AG04450 (cell line): ENCODE data around the gene NPFFR1. TPM values are rescaled to one million over a fixed set of nuclear protein-coding genes. Genes with fewer than 3 reads are reported as not detected.
"Not testable (repeated sequence)": the region's sequence is repeated elsewhere in the genome, so short reads cannot be mapped to it uniquely, and the experiment has no call there.

Source experiments
- CTCF ChIA-PET: fragments of 300-600, 350-600 bp; formaldehyde crosslinking; extraction: SDS; loops from one replicate; lab custom pipeline; 2022; ENCODE audit warnings: antibody characterized with exemption, inconsistent platforms; lab: Charles Lee
- POLR2A ChIA-PET: fragments of 350-600 bp; formaldehyde crosslinking; extraction: SDS; loops from one replicate; lab custom pipeline; 2021; ENCODE audit warnings: antibody characterized with exemption, inconsistent platforms; lab: Yijun Ruan, JAX
- DNase-seq: peaks from one replicate; pipeline ENCODE4 v3.0.0-alpha.2; 2011; ENCODE audit warnings: low read depth, low spot score
- H3K27ac ChIP-seq: one replicate; pipeline ENCODE4 v1.5.1; 2012; ENCODE audit warnings: low read depth, low read length, control low read depth
- H3K27me3 ChIP-seq: one replicate; pipeline ENCODE4 v1.6.0; 2012; ENCODE audit warnings: low read length; ENCODE audit not compliant: control insufficient read depth, insufficient read depth
- H3K4me3 ChIP-seq: 2 replicates; pipeline ENCODE4 v1.5.1; 2011; ENCODE audit warnings: mild to moderate bottlenecking, low read depth, low read length, control low read depth
- H3K9me3 ChIP-seq: 2 replicates; pipeline ENCODE4 v1.5.1; 2012; ENCODE audit warnings: low read length; ENCODE audit not compliant: control insufficient read depth, insufficient read depth
- polyA plus RNA-seq: library from polyadenylated mRNA; depleted of rRNA; stranded (reverse); fragments of >200 nt; gene quantifications from 2 replicates; pipeline ENCODE4 v1.2.3, GENCODE V29; 2011
- TF ChIP-seq, protein P1 (sequence below): IDR thresholded peaks from 2 replicates; pipeline ENCODE4 v1.5.1; 2011; ENCODE audit warnings: low read depth, low read length, control low read depth, inconsistent platforms

Gene NPFFR1
- polyA plus RNA-seq, 1 experiment: 0.01 TPM

DNA sequence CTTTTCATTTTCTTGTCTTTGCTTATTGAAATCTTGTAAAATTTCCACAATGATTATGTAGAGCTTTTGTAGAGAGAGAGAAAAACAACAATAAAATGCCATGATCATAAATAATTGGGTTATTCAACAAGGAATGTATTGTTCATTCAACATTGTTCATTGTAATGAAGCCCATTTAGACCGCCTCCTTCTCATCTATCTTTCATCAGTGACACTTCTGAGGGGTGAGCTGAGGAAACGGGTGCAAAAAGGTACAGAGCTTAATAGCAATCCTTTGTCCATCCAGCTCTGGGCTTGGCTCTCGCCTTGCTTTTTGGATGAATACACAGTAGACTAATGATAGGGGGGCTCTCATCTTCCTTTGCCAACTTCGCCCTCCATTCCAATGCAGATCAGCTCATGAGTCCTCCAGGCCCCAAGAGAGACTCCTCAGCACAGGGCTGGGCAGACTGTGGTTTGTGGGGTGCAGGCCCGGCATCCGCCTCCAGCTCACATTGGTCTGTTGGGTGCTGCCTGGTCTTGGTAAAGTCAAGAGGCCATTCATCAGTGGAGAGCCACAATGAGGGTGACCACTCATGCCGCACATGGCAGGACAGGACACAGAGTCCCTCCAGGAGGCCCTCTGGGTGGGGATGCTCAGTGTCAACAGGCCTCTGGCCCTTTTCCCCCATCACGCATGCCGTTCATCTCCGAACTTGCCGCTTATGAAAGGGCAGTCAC, 32.7 kb downstream of the NPFFR1 start:
- no peak overlapping the region for H3K4me3 ChIP-seq
- TF ChIP-seq, protein P1, sequence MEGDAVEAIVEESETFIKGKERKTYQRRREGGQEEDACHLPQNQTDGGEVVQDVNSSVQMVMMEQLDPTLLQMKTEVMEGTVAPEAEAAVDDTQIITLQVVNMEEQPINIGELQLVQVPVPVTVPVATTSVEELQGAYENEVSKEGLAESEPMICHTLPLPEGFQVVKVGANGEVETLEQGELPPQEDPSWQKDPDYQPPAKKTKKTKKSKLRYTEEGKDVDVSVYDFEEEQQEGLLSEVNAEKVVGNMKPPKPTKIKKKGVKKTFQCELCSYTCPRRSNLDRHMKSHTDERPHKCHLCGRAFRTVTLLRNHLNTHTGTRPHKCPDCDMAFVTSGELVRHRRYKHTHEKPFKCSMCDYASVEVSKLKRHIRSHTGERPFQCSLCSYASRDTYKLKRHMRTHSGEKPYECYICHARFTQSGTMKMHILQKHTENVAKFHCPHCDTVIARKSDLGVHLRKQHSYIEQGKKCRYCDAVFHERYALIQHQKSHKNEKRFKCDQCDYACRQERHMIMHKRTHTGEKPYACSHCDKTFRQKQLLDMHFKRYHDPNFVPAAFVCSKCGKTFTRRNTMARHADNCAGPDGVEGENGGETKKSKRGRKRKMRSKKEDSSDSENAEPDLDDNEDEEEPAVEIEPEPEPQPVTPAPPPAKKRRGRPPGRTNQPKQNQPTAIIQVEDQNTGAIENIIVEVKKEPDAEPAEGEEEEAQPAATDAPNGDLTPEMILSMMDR: no peak
- no peak overlapping the region for H3K27ac ChIP-seq
- ChIA-PET POLR2A (no interaction called here), CTCF (interaction anchor here (0.9 kb wide), 1 partner anchor 30 kb away, joined by 3 read pairs; no protein-coding TSS in a partner anchor)
- no peak for DNase-seq
- H3K9me3 ChIP-seq: peaks cover 24% of the 10 kb centered on the region
- H3K27me3 ChIP-seq: peaks cover 38% of the 10 kb centered on the region

DNA sequence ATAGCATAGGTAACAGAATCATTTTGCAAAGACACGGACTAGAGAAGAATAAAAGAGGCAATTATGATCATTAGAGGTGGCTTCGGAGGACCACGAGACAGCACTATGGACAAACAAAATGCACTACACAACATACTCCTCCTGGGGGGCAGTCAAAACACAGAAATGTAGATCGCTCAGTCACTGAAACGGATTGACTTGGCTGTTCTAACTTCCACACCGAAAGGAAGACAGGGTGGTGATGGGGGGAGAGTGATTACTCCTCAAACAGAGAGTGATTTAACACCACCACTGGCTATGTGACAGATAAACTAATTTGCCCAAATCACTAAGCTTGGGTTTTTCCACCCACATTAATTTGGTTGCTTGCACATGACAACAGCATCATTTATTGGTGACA, 36.4 kb downstream of the NPFFR1 start:
- ChIA-PET POLR2A (no interaction called here), CTCF (interaction anchor here (1.0 kb wide), 1 partner anchor 26 kb away, joined by 3 read pairs; no protein-coding TSS in a partner anchor)
- H3K27me3 ChIP-seq: peaks cover 45% of the 10 kb centered on the region
- peaks cover 9% of the 10 kb centered on the region for H3K9me3 ChIP-seq
- no peak overlapping the region for H3K27ac ChIP-seq
- no peak overlapping the region for H3K4me3 ChIP-seq
- TF ChIP-seq, protein P1: no peak
- no peak for DNase-seq

DNA sequence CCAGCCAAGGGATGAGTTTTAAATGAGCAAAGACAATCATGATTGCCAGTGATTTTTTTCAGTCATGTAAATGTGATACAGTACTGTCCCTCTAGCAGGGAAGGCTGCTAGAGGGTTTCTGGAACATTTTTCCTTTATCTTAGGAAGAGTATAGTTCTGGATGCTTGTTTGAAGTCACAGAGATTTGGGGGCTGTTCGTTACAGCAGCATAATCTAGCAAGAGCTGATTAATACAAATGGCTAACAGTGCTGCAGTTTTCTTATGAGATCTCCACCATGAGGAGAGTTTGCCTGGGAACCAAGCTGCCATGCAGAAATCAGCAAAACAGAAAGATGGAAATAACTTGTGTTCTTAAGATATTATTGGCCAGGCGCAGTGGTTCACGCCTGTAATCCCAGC, 42.7 kb downstream of the NPFFR1 start:
- no peak overlapping the region for H3K4me3 ChIP-seq
- H3K9me3 ChIP-seq: peaks cover 21% of the 10 kb centered on the region
- DNase-seq: no peak
- no peak overlapping the region for H3K27ac ChIP-seq
- ChIA-PET POLR2A (no interaction called here), CTCF (interaction anchor here (0.6 kb wide), 1 partner anchor 35 kb away, joined by 3 read pairs; no protein-coding TSS in a partner anchor)
- TF ChIP-seq, protein P1: no peak
- peaks cover 27% of the 10 kb centered on the region for H3K27me3 ChIP-seq

DNA sequence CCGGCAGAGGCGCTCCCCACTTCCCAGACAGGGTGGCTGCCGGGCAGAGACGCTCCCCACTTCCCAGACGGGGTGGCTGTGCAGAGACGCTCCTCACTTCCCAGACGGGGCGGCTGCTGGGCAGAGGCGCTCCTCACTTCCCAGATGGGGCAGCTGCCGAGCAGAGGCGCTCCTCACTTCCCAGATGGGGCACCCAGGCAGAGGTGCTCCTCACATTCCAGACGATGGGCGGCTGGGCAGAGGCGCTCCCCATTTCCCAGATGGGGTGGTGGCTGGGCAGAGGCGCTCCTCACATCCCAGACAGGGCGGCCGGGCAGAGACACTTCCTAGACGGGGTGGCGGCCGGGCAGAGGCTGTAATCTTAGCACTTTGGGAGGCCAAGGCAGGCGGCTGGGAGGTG, 43.8 kb downstream of the NPFFR1 start:
- H3K27ac ChIP-seq, H3K4me3 ChIP-seq, POLR2A ChIA-PET, DNase-seq, CTCF ChIA-PET: not testable (repeated sequence)
- Histone ChIP-seq H3K9me3 (peaks cover 21% of the 10 kb centered on the region), H3K27me3 (peaks cover 17% of the 10 kb centered on the region)

DNA sequence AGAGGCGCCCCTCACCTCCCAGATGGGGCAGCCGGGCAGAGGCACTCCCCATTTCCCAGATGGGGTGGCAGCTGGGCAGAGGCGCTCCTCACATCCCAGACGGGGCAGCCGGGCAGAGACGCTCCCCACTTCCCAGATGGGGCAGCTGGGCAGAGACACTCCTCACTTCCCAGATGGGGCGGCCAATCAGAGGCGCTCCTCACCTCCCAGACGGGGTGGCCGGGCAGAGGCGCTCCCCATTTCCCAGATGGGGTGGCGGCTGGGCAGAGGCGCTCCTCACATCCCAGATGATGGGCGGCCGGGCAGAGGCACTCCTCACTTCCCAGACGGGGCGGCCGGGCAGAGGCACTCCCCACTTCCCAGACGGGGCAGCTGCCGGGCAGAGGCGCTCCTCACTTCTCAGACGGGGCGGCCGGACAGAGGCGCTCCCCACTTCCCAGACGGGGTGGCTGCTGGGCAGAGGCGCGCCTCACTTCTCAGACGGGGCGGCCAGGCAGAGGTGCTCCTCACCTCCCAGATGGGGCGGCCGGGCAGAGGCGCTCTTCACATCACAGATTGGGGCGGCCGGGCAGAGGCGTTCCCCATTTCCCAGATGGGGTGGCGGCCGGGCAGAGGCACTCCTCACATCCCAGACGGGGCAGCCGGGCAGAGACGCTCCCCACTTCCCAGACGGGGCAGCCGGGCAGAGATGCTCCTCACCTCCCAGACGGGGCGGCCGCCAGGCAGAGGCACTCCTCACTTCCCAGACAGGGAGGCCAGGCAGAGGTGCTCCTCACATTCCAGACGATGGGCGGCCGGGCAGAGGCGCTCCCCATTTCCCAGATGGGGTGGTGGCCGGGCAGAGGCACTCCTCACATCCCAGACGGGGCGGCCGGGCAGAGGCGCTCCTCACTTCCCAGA, 44.5 kb downstream of the NPFFR1 start:
- Histone ChIP-seq H3K9me3 (peaks cover 21% of the 10 kb centered on the region), H3K27me3 (peaks cover 16% of the 10 kb centered on the region)
- CTCF ChIA-PET, H3K4me3 ChIP-seq, H3K27ac ChIP-seq, POLR2A ChIA-PET, DNase-seq: not testable (repeated sequence)

DNA sequence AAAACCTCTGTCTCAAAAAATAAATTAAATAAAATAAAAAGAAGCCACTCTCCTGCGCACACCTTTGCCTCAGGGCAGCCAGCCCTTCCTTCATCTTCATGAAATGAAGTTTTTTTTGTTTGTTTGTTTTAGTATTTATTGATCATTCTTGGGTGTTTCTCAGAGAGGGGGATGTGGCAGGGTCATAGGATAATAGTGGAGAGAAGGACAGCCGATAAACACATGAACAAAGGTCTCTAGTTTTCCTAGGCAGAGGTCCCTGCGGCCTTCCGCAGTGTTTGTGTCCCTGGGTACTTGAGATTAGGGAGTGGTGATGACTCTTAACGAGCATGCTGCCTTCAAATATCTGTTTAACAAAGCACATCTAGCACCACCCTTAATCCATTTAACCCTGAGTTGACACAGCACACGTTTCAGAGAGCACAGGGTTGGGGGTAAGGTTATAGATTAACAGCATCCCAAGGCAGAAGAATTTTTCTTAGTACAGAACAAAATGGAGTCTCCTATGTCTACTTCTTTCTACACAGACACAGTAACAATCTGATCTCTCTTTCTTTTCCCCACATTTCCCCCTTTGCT, 45.8 kb downstream of the NPFFR1 start:
- H3K4me3 ChIP-seq, DNase-seq, CTCF ChIA-PET, POLR2A ChIA-PET, H3K27me3 ChIP-seq, H3K27ac ChIP-seq: not testable (repeated sequence)
- peaks cover 21% of the 10 kb centered on the region for H3K9me3 ChIP-seq
